CD4-positive, alpha-beta memory T cell (primary cell): ENCODE data around the gene GPATCH2. TPM values are rescaled to one million over a fixed set of nuclear protein-coding genes. Genes with fewer than 3 reads are reported as not detected.

Experiments
- CTCF ChIA-PET: fragments of 350-600 bp; sonication (Branson Sonifier 250); formaldehyde crosslinking; loops from one replicate; lab custom pipeline; 2021; ENCODE audit warnings: inconsistent platforms; ENCODE audit not compliant: partially characterized antibody; lab: Charles Lee
- POLR2A ChIA-PET: fragments of 350-600 bp; sonication (Branson Sonifier 250); formaldehyde crosslinking; loops from one replicate; lab custom pipeline; 2021; ENCODE audit not compliant: partially characterized antibody; lab: Charles Lee
- DNase-seq, 5 donors: peaks; one replicate each; pipeline versions ENCODE4 v3.0.0 to v3.0.0-alpha.2; 2020 to 2022; ENCODE audit warnings: mixed read lengths in 1 of 5
- H3K27ac ChIP-seq: one replicate; pipeline ENCODE4 v1.7.0; 2013; ENCODE audit warnings: low read depth, low read length
- H3K27me3 ChIP-seq: 2 replicates; pipeline ENCODE4 v1.7.0; 2013; ENCODE audit warnings: mild to moderate bottlenecking, low read length, moderate library complexity; ENCODE audit not compliant: insufficient read depth
- H3K36me3 ChIP-seq: 2 replicates; pipeline ENCODE4 v1.7.0; 2013; ENCODE audit warnings: mild to moderate bottlenecking, low read length, moderate library complexity; ENCODE audit not compliant: insufficient read depth
- H3K4me1 ChIP-seq: 2 replicates; pipeline ENCODE4 v1.7.0; 2013; ENCODE audit warnings: mild to moderate bottlenecking, low read length, moderate library complexity; ENCODE audit not compliant: insufficient read depth
- H3K4me3 ChIP-seq, 2 donors: one replicate each; pipeline ENCODE4 v1.7.0; 2013; ENCODE audit warnings: low read length in 2 of 2, mild to moderate bottlenecking in 1 of 2
- H3K9me3 ChIP-seq, 2 donors: one replicate each; pipeline ENCODE4 v1.7.0; 2013; ENCODE audit warnings: low read length in 2 of 2, control low read depth in 1 of 2; ENCODE audit not compliant: control insufficient read depth in 1 of 2
- H3K27ac Mint-ChIP-seq, 7 donors: one replicate each; pipeline ENCODE4 v1.8.0; 2020 to 2021; ENCODE audit warnings: mixed read lengths in 7 of 7, mild to moderate bottlenecking in 6 of 7, inconsistent platforms in 3 of 7, moderate library complexity in 3 of 7
- H3K27me3 Mint-ChIP-seq, 2 donors: one replicate each; pipeline ENCODE4 v1.8.0; 2020 to 2021; ENCODE audit warnings: mixed read lengths in 2 of 2
- H3K36me3 Mint-ChIP-seq, 2 donors: one replicate each; pipeline ENCODE4 v1.8.0; 2020 to 2021; ENCODE audit warnings: mixed read lengths in 2 of 2, inconsistent platforms in 1 of 2, mild to moderate bottlenecking in 1 of 2
- H3K4me1 Mint-ChIP-seq, 4 donors: one replicate each; pipeline ENCODE4 v1.8.0; 2020 to 2021; ENCODE audit warnings: mixed read lengths in 4 of 4, mild to moderate bottlenecking in 1 of 4
- H3K4me3 Mint-ChIP-seq, 8 donors: one replicate each; pipeline ENCODE4 v1.8.0; 2020 to 2021; ENCODE audit warnings: mixed read lengths in 8 of 8, mild to moderate bottlenecking in 7 of 8, moderate library complexity in 6 of 8, inconsistent platforms in 3 of 8
- H3K9me3 Mint-ChIP-seq, 8 donors: one replicate each; pipeline ENCODE4 v1.8.0; 2020 to 2021; ENCODE audit warnings: mixed read lengths in 8 of 8, mild to moderate bottlenecking in 5 of 8, inconsistent platforms in 3 of 8, moderate library complexity in 1 of 8
- intact Hi-C: fragments of 100-400 bp; cut with micrococcal nuclease; formaldehyde crosslinking; loops from one replicate; pipeline ENCODE4 v1.15.1; 2023
- polyA plus RNA-seq, 2 donors: library from polyadenylated mRNA; unstranded; fragments of 300-500 nt; fragmentation: Illumina TruSeq; gene quantifications; one replicate each; pipeline ENCODE4 v1.2.3, GENCODE V29; 2021
- total RNA-seq, 2 experiments: library from RNA; stranded (reverse); gene quantifications; one replicate each; pipeline ENCODE4 v1.2.3, GENCODE V29; 2021

GPATCH2 gene
- total and polyA plus RNA-seq, 4 experiments from 2014 or later, result 1.8 to 11.3 (median 6.5) TPM

- Histone ChIP-seq H3K27me3 (no peaks in the 10 kb centered on the region), H3K36me3 (no peaks in the 10 kb centered on the region), H3K9me3 (no peaks in the 10 kb centered on the region), H3K27ac (no peak overlapping the region), H3K4me1 (no peaks in the 10 kb centered on the region), H3K4me3 (no peak overlapping the region)
- Mint-ChIP-seq H3K36me3 (peaks cover 15 to 27% of the 10 kb centered on the region in 2 donors), H3K27ac (no peak overlapping the region), H3K9me3 (peaks cover 0 to 18% (median 8%) of the 10 kb centered on the region in 8 donors), H3K27me3 (no peaks in the 10 kb centered on the region), H3K4me1 (no peaks in the 10 kb centered on the region), H3K4me3 (no peak overlapping the region)
- ChIA-PET POLR2A (no interaction called here), CTCF (no interaction called here)
- intact Hi-C loops, result no loop called here
- no peak for DNase-seq
Observed at GRCh38 chr1:217542837-217543236, 88.1 kb downstream of the GPATCH2 start.

GRCh38 chr1:217542136-217542777 lies 88.6 kb downstream of the GPATCH2 start:
- CTCF ChIA-PET, result no interaction called here
- H3K4me1 Mint-ChIP-seq, result no peaks in the 10 kb centered on the region

GRCh38 chr1:217540321-217540720 lies 90.6 kb downstream of the GPATCH2 start:
- CTCF ChIA-PET, result no interaction called here
- intact Hi-C loops, result no loop called here

More at GRCh38 chr1:217542136-217542777, 88.6 kb downstream of the GPATCH2 start:
- H3K4me3 Mint-ChIP-seq, result no peak overlapping the region
- intact Hi-C loops, result no loop called here
- peaks cover 10 to 21% of the 10 kb centered on the region in 2 donors for H3K36me3 Mint-ChIP-seq
- H3K36me3 ChIP-seq, result no peaks in the 10 kb centered on the region
- H3K27ac Mint-ChIP-seq, result no peak overlapping the region
- H3K27me3 ChIP-seq, result no peaks in the 10 kb centered on the region
- no peak overlapping the region for H3K4me3 ChIP-seq
- no peak for DNase-seq
- peaks cover 0 to 13% (median 4%) of the 10 kb centered on the region in 8 donors for H3K9me3 Mint-ChIP-seq
- no peaks in the 10 kb centered on the region for H3K9me3 ChIP-seq
- no peaks in the 10 kb centered on the region for H3K4me1 ChIP-seq
- H3K27ac ChIP-seq, result no peak overlapping the region
- no peaks in the 10 kb centered on the region for H3K27me3 Mint-ChIP-seq
- POLR2A ChIA-PET, result no interaction called here

GRCh38 chr1:217539510-217539909 lies 91.4 kb downstream of the GPATCH2 start:
- no peak overlapping the region for H3K27ac Mint-ChIP-seq
- POLR2A ChIA-PET, result no interaction called here
- H3K27me3 Mint-ChIP-seq, result no peaks in the 10 kb centered on the region
- no peak for DNase-seq
- Histone ChIP-seq H3K27me3 (no peaks in the 10 kb centered on the region), H3K27ac (no peak overlapping the region), H3K4me1 (no peaks in the 10 kb centered on the region), H3K36me3 (no peaks in the 10 kb centered on the region), H3K9me3 (no peaks in the 10 kb centered on the region), H3K4me3 (no peak overlapping the region)
- CTCF ChIA-PET, result no interaction called here
- peaks cover 0 to 2% (median 0%) of the 10 kb centered on the region in 8 donors for H3K9me3 Mint-ChIP-seq
- no peaks in the 10 kb centered on the region for H3K4me1 Mint-ChIP-seq
- intact Hi-C loops, result no loop called here
- no peak overlapping the region for H3K4me3 Mint-ChIP-seq
- peaks cover 0 to 5% of the 10 kb centered on the region in 2 donors for H3K36me3 Mint-ChIP-seq

More at GRCh38 chr1:217540321-217540720, 90.6 kb downstream of the GPATCH2 start:
- Mint-ChIP-seq H3K27ac (no peak overlapping the region), H3K4me1 (no peaks in the 10 kb centered on the region), H3K4me3 (no peak overlapping the region), H3K9me3 (peaks cover 0 to 2% (median 0%) of the 10 kb centered on the region in 8 donors), H3K27me3 (no peaks in the 10 kb centered on the region), H3K36me3 (peaks cover 4 to 7% of the 10 kb centered on the region in 2 donors)
- DNase-seq, result no peak
- no peaks in the 10 kb centered on the region for H3K9me3 ChIP-seq
- H3K4me1 ChIP-seq, result no peaks in the 10 kb centered on the region
- H3K4me3 ChIP-seq, result no peak overlapping the region
- POLR2A ChIA-PET, result no interaction called here
- H3K27me3 ChIP-seq, result no peaks in the 10 kb centered on the region
- no peak overlapping the region for H3K27ac ChIP-seq
- H3K36me3 ChIP-seq, result no peaks in the 10 kb centered on the region

GRCh38 chr1:217535601-217536377 lies 95.1 kb downstream of the GPATCH2 start:
- intact Hi-C loops, result no loop called here
- no peak overlapping the region for H3K27ac ChIP-seq
- ChIA-PET POLR2A (no interaction called here), CTCF (interaction anchor here (1.8 kb wide), 1 partner anchor 8 kb away, joined by 6 read pairs; no protein-coding TSS in a partner anchor)
- Mint-ChIP-seq H3K9me3 (no peaks in the 10 kb centered on the region), H3K4me1 (peaks cover 0 to 3% (median 0%) of the 10 kb centered on the region in 4 donors), H3K27ac (no peak overlapping the region), H3K4me3 (no peak overlapping the region), H3K36me3 (peaks cover 1 to 16% of the 10 kb centered on the region in 2 donors), H3K27me3 (no peaks in the 10 kb centered on the region)
- no peaks in the 10 kb centered on the region for H3K27me3 ChIP-seq
- no peak for DNase-seq
- no peak overlapping the region for H3K4me3 ChIP-seq
- no peaks in the 10 kb centered on the region for H3K9me3 ChIP-seq
- no peaks in the 10 kb centered on the region for H3K4me1 ChIP-seq
- H3K36me3 ChIP-seq, result no peaks in the 10 kb centered on the region

GRCh38 chr1:217534566-217534965 lies 96.3 kb downstream of the GPATCH2 start:
- Mint-ChIP-seq H3K36me3 (peaks cover 3 to 26% of the 10 kb centered on the region in 2 donors), H3K9me3 (no peaks in the 10 kb centered on the region), H3K27me3 (no peaks in the 10 kb centered on the region), H3K27ac (no peak overlapping the region), H3K4me1 (peaks cover 0 to 3% (median 0%) of the 10 kb centered on the region in 4 donors), H3K4me3 (no peak overlapping the region)
- intact Hi-C loops, result no loop called here
- POLR2A ChIA-PET, result no interaction called here
- no peaks in the 10 kb centered on the region for H3K27me3 ChIP-seq
- H3K9me3 ChIP-seq, result no peaks in the 10 kb centered on the region
- H3K4me1 ChIP-seq, result no peaks in the 10 kb centered on the region
- CTCF ChIA-PET, result no interaction called here
- H3K27ac ChIP-seq, result no peak overlapping the region
- DNase-seq, result no peak
- H3K36me3 ChIP-seq, result no peaks in the 10 kb centered on the region
- H3K4me3 ChIP-seq, result no peak overlapping the region

GRCh38 chr1:217528271-217528670 lies 102.6 kb downstream of the GPATCH2 start:
- no peak overlapping the region for H3K4me3 ChIP-seq
- no peaks in the 10 kb centered on the region for H3K4me1 ChIP-seq
- intact Hi-C loops, result no loop called here
- Mint-ChIP-seq H3K9me3 (peaks cover 0 to 1% (median 0%) of the 10 kb centered on the region in 8 donors), H3K4me3 (no peak overlapping the region), H3K4me1 (peaks cover 0 to 2% (median 0%) of the 10 kb centered on the region in 4 donors), H3K27me3 (no peaks in the 10 kb centered on the region), H3K36me3 (peaks cover 4 to 35% of the 10 kb centered on the region in 2 donors), H3K27ac (no peak overlapping the region)
- peak in 1 of 5 donors; percentile 8 for DNase-seq
- POLR2A ChIA-PET, result no interaction called here
- no peaks in the 10 kb centered on the region for H3K27me3 ChIP-seq
- no peaks in the 10 kb centered on the region for H3K36me3 ChIP-seq
- CTCF ChIA-PET, result interaction anchor here (1.5 kb wide), 1 partner anchor 8 kb away, joined by 6 read pairs; no protein-coding TSS in a partner anchor
- H3K27ac ChIP-seq, result no peak overlapping the region
- no peaks in the 10 kb centered on the region for H3K9me3 ChIP-seq
